GM12872 (cell line): Measurements from ENCODE around the gene CEP290.

Experiments
- TF ChIP-seq, protein P1 (sequence below): IDR thresholded peaks from 3 replicates; pipeline ENCODE4 v1.5.1; 2011; ENCODE audit warnings: low read depth, mild to moderate bottlenecking, low read length, moderate library complexity; ENCODE audit not compliant: insufficient read depth

The CEP290 gene

DNA sequence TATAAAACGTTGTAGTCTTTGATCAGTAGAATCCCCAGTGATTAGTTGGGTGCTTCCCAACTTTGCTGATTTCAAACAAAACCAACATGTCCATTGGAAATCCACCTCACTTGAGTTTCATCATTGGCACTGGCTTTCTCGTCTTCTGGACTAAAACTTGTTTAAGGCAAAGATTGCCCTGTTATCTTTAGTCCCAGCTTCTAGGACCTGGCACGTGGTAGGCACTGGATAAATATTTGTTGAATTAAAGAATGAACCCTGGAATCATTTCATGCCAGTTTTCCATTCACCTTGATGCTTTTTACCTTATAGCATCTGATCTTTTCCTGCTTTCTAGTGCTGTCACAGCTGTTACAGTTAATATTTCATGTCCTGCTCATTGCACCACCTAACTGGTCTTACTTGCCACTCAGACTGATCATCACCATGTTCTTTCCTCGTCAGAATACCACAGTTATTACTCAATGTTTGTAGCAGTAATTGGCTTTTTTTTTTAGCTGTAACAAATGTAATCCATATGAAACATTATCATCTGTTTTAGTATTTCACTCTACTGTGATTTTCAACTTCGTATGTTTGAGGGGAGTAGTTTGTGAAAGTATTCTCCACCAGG, 105.4 kb downstream of the CEP290 start:
- TF ChIP-seq, protein P1, sequence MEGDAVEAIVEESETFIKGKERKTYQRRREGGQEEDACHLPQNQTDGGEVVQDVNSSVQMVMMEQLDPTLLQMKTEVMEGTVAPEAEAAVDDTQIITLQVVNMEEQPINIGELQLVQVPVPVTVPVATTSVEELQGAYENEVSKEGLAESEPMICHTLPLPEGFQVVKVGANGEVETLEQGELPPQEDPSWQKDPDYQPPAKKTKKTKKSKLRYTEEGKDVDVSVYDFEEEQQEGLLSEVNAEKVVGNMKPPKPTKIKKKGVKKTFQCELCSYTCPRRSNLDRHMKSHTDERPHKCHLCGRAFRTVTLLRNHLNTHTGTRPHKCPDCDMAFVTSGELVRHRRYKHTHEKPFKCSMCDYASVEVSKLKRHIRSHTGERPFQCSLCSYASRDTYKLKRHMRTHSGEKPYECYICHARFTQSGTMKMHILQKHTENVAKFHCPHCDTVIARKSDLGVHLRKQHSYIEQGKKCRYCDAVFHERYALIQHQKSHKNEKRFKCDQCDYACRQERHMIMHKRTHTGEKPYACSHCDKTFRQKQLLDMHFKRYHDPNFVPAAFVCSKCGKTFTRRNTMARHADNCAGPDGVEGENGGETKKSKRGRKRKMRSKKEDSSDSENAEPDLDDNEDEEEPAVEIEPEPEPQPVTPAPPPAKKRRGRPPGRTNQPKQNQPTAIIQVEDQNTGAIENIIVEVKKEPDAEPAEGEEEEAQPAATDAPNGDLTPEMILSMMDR, result no peak

- TF ChIP-seq, protein P1, result no peak
These were observed 106.0 kb downstream of the CEP290 start for GRCh38 chr12:88035907-88036289.

- TF ChIP-seq, protein P1, result no peak
These were observed 106.5 kb downstream of the CEP290 start for GRCh38 chr12:88035271-88035906.

DNA sequence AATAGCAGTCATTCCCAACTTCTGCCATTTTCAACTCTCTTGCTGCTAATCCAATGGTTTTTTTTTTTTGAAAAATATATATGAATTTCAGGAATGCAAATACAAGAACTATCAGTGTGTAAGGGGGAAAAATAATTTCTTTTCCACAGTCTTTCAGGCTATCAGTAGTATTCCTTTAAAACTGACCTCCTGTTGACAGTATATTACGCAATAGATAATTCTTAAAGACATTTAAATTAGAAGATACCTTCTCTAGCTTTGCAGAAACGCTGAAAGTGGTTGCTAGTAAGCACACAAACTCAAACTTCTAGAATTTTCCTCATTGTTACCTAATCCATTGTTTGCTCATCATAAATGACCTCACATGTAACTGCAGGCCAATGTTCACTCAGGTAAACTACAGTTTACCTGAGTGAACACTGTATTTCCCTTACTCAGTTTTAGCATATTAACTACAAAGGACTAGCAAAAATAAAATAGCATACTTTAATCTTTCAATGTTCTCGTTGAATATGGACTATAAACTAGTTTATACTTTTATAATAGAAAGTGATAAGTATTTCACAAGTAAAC, 112.7 kb downstream of the CEP290 start, which contains the start of gene C12orf50:
Gene C12orf50 (minus strand): TSS at position 309 of the 573 bp plus-strand sequence. CDS start 2,439 bp downstream, outside the sequence.
- TF ChIP-seq, protein P1, result no peak

DNA sequence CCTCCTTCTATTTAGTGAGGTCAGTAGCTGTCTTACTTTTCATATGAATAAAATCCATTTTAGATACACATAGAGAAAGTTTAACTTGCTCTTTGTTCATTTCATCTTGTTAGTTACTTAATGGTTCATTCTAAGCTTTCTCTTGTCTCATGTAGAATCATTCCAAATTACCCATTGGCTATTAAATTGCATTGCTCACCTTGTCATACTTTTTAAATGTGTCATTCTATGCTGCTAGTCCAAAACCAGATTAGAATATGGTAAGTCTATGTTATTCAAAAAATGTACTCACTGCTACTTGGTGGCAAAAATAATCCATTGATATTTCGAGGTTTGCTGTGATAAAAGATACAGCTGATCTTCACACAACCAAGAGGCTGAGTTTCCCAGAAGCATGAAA, 115.7 kb downstream of the CEP290 start:
- TF ChIP-seq, protein P1, result no peak

- TF ChIP-seq, protein P1, result no peak
These were observed 123.9 kb downstream of the CEP290 start for GRCh38 chr12:88017964-88018363.

- TF ChIP-seq, protein P1, result no peak
These were observed 126.1 kb downstream of the CEP290 start for GRCh38 chr12:88015825-88016224.
